SU-DHL-6 (cell line): Measurements from ENCODE around the gene ZNFX1.

Experiments
- EZH2phosphoT487 ChIP-seq: fragments of 200-600 bp; sonication (generic), shearing (Covaris generic); conservative IDR thresholded peaks from 2 replicates; pipeline ENCODE4 v1.6.1; 2018; ENCODE audit warnings: mild to moderate bottlenecking, antibody characterized with exemption, low read length, moderate library complexity, mixed read lengths
- TF ChIP-seq, protein P1 (sequence below): fragments of 200-600 bp; sonication (generic); IDR thresholded peaks from one replicate; pipeline ENCODE4 v1.5.1; 2017; ENCODE audit warnings: antibody characterized with exemption, mild to moderate bottlenecking, low read length, moderate library complexity; ENCODE audit not compliant: insufficient read depth, poor library complexity, severe bottlenecking

- TF ChIP-seq, protein P1, sequence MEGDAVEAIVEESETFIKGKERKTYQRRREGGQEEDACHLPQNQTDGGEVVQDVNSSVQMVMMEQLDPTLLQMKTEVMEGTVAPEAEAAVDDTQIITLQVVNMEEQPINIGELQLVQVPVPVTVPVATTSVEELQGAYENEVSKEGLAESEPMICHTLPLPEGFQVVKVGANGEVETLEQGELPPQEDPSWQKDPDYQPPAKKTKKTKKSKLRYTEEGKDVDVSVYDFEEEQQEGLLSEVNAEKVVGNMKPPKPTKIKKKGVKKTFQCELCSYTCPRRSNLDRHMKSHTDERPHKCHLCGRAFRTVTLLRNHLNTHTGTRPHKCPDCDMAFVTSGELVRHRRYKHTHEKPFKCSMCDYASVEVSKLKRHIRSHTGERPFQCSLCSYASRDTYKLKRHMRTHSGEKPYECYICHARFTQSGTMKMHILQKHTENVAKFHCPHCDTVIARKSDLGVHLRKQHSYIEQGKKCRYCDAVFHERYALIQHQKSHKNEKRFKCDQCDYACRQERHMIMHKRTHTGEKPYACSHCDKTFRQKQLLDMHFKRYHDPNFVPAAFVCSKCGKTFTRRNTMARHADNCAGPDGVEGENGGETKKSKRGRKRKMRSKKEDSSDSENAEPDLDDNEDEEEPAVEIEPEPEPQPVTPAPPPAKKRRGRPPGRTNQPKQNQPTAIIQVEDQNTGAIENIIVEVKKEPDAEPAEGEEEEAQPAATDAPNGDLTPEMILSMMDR, result no peak
- no peak for TF ChIP-seq EZH2phosphoT487
Measured at GRCh38 chr20:49268600-49269365, 9.1 kb downstream of the ZNFX1 start.
